HG03045 (cell line): ENCODE data around the gene SLC35F2.
"Not testable (repeated sequence)": the region's sequence is repeated elsewhere in the genome, so short reads cannot be mapped to it uniquely, and the experiment has no call there.

Experiments used
- ATAC-seq: cut with Tn5 transposase; IDR thresholded peaks from one replicate; pipeline ENCODE4 v1.9.1; 2021; ENCODE audit warnings: mild to moderate bottlenecking, moderate library complexity; ENCODE audit not compliant: unreplicated experiment

The SLC35F2 gene

DNA sequence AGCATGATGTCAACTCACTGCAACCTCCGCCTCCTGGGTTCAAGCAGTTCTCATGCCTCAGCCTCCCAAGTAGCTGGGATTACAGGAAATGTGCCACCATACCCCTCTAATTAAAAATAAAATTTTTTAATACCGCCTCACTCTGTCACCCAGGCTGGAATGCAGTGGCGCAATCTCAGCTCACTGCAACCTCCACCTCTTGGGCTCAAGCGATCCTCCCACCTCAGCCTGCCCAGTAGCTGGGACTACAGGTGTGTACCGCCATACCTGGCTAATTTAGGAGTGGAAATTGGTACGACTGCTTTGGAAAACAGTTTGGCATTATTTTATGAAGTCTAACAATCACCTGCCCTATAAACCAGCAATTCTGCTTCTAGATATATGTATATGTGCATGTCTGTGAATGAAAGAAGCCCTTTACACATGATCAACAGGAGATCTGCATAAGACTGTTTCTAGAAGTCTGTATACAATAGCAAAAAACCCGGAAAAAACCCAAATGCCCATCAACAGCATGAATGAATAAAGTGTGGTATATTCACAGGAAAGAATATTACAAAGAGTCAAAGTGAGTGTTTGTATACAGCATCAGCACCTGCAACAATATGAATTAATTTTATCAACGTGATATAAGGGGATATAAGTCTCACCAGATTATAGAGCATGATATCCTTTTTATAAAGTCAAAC, 16.0 kb downstream of the SLC35F2 start:
- no peak for ATAC-seq

DNA sequence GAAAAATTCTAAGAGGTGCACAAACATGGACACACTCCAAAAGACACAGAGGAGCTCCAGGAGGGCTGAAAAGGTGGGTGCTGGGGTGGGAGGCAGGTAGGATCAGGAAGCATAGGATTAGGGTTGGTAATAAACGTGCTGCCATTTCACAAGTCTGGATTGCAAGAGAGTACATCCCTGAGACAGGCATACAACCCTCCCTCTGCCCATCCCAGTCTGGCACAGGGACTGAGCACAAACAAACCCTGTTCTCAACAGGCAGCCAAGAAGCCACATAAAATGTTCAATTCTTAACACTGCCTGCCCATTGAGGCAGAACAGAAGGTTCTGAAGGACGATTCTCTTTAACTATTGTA, 18.5 kb downstream of the SLC35F2 start:
- no peak for ATAC-seq

DNA sequence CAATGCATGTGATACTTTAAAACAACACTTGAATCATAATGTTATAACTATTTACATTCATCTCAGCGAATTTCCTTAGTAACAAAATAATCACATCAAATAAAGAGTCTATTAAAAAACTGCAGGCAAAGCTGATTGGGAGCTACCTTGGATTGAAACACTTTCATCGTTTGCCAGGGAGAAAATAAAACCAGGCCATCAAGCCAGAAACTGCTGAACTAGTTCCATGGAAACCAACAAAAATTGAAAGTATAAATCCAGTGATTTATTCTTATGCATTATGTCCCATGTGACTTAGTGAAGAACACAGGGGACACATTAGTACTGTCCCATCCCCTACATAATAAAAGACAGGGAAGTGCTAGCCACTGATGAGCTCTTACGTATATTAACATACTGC, 21.7 kb downstream of the SLC35F2 start:
- no peak for ATAC-seq

DNA sequence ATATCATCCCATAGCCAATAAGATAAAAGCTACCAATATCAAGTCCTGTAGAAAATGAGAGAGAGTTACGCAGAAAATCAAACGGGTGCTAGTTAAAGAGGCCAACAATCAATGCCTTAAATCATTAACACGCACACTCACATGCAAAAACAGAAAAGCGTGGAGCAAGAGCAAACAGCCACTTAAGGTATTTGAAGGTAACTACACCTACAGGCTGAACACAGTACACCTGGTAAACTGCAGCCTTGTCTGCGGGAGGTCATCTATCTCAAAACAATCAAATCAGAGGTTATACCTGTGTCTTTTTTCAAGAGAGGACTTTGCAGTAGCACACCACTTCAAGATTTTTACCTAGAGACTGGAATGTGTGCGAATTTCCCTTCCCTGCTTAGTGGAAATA, 23.6 kb downstream of the SLC35F2 start:
- ATAC-seq: no peak

DNA sequence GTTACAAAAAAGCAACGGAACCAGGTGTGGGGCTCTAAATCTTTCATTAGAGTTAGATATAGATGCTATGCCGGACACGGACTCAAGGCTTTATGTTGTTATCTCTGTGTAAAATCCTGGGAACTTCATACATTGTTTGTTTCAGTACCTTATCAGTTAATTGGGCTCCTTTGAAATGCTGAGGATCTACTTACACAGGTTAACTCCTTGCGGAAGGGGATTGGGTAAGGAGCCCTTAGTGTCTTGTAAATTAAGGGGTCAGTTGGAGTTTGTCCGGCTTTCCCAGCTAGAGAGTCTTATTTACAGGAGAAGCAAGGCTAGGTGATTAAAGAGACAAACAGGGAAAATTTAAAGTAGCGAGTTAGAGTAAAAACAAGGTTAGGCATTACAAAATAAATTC, 24.7 kb downstream of the SLC35F2 start:
- not testable (repeated sequence) for ATAC-seq

DNA sequence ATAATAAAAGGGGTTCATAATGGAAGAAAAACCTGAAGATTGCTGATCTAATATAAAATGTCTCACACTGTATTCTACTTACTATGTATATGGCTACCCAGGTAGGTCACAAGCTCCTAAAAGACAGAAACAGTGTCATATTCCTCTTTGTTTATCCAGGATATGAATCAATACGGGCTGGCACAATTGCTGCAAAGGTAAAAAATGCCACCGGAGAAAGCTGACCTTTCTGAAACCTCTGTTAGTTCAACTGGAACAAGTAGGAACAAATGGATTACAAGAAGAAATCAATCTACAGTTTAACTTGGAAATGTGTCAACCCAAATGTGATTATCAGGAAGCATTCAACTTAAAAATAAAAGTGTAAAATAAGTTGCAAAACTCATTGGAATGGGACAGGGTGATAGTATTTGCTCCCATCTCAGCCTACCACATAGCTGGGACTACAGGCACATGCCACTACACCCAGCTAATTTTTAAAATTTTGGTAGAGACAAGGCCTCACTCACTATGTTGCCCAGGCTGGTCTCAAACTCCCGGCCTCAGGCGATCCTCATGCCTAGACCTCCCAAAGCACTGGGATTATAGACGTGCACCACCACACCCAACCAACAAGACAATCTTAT, 27.6 kb downstream of the SLC35F2 start:
- ATAC-seq: no peak

DNA sequence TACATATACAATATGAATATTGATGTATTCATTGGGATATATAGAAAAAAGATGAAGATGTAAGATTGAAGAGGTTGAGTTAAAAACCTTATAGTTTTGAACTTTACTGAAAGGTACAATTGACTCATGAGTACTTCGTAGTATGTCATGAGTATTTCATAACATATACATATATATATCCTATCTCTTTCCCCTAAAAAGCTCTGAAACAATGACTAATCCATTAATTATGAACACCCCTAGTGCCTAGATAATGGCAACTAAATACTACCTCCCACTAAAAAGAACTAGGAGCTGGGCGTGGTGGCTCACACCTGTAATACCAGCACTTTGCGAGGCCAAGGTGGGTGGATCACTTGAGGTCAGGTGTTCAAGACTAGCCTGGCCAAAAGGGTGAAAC, 31.5 kb downstream of the SLC35F2 start:
- ATAC-seq: no peak

DNA sequence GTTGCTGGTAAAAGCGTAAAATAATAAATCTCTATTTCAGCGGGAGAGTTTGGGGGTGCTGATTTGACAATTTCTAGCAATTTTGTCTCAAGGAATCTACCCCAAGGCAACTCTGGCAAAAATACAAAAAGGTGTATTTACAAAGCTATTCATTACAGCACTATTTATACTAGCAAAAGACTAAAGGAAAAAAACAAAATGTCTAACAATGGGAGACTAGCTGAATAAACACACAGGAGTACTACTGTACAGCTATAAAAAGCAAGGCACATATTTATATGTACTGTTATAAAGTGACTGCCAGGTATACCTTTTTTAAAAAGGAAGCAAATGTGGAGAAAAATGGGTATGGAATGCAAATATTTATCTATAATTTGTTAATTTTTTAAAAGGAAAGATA, 32.7 kb downstream of the SLC35F2 start:
- ATAC-seq: no peak

DNA sequence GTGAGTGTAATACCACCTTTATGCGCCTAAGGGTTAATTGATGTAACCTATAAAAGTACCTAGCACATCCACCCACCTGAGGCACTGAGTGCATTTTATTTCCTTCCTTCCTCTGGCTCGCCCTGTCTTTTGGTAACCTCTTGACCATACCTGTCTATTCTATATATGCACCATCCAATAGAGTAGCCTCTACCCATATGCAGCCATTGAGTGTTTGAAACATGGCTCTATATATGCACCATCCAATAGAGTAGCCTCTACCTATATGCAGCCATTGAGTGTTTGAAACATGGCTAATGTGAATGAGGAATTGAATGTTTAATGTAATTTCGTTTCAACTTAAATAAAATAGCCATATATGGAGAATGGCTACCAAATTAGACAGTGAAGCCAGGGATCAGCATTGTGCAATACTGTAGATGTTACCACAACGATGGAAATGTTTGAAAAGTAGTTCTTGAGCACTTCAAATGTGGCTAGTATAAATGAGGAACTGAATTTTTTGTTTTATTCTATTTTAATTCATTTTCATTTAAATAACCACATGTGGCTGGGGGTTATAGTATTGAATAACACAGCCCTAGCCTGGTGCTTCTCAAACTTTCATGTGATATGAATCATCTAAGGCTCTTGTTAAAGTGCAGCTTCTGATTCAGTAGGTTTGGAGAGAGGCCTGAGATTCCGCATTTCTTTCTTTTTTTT, 33.8 kb downstream of the SLC35F2 start:
- ATAC-seq: no peak

DNA sequence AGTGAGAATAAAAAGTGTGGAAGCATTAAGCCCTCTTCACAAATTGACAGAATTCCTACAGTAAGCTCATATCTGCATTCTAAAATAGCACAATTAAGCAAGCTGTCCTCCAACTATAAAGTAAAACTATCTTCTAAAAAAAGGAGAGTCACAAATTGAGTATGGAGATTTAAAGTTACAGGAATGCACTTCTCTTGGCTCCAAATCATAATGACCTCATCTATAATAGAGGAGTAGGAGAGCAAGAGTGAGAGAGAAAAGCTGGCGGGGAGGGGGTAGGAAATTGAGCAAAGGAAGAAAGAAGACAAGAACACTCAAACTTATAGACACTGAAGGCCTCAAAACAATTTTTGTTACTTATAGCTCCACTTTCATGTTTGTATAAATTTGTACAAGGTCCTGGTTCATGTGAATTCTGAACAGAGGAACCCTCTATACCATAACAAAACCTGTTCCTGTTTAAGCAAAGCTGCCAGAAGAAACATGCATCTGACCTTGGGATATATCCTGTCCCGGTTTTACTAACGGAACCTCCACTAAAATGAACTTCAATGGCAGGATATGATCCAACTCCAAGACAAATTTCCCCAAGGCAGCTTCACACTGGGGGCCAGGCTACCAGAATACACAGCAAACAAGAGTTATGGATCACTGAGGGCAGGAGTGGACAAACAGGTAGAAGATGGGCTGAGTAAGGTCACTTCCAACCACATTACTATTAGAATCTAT, 37.2 kb downstream of the SLC35F2 start:
- ATAC-seq: no peak

DNA sequence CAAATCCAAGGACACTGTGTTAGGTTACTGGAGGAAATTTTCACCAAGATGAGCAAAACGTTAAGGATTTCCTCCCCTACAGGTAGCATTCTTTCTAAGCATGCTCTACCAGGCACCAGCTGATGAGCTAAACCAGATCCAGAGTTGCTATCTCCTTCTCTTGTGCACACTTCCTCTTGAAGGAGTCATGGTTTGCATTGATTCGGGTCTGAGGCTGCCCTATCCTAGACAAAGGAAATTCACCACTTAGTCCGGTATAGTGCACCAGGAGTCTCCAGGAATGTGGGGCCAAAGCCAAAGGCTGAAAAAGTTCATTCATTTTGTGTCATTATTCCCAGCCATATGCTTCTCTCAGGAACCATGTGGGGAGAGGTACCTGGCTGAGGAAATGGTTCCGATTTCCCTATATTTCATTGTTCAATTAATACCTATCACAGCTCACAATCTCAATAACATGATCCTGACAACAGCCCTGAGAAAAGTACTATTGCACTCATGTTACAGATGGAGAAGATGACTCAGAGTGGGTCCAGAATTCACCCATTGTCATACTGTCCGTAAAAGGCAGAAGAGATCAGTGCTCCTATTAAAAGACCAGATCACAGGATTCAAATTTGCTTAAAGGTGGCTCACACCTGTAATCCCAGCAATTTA, 39.1 kb downstream of the SLC35F2 start:
- no peak for ATAC-seq

DNA sequence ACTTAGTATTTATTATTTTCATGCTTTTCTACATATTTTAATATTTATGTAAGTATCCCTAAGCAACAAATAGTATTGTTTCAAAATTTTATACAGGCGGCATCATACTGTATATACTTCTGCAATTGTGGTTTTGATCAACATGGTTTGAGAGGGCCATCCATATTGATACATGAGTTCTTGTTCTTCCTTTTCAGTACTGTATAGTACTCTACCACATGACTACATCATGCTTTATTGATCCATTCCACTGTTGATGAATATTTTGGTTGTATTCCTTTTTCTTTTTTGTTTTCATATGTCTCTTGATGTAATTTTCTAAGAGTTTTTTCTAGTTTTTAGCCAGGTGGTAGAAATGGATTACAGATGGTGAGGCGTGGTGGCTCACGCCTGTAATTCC, 40.1 kb downstream of the SLC35F2 start:
- ATAC-seq: no peak

DNA sequence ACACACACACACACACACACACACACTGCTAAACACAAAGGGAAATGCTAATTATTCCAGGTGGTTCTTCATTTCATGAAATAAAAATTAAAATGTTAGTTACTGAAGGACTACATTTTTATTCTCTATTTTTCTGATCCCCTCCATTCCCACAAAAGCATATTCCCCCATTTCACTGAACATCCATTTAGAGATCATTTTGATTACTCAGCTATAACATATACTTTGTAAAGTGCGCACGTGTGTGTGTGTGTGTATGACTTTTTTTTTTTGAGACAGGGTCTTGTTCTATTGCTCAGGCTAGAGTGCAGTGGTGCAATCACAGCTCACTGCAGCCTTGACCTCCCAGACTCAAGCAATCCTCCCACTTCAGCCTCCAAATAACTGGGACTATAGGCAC, 42.6 kb downstream of the SLC35F2 start:
- ATAC-seq: no peak

DNA sequence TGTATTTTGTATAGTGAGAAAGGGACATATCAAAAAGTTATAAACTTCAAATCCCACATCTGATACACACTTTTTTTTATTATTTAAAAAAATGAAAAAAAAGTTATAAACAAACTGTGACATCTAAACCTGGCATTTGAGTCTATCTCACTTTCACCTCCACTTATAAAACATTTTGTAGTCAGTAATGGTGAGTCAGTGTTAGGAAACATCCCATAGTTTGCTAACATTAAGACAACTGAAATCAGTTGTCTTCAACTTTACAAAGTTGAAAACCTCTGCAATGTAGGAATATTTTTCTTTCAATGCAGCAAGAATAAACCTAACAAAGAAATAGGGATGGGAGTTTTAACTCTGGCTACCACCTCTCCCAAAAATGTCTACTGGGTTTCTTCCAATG, 47.7 kb downstream of the SLC35F2 start:
- ATAC-seq: no peak

DNA sequence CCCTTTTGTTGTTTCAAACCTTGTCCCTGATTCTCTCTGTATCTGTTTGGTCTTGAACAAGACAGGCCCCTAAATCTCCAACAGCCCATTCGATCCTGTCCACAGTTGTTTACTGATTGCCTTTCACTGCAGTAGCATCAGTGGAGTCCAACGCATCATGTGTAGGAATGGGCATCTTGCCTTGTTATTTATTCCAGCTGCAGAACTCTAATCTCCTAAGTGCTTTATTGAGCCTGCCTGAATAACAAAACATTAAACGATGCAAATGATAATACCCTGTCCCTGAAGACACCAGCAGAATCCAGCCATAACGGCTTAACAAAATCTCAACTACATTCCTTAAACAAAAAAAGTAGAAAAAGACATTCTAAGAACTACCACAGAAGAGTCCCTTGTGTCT, 50.1 kb downstream of the SLC35F2 start:
- no peak for ATAC-seq

DNA sequence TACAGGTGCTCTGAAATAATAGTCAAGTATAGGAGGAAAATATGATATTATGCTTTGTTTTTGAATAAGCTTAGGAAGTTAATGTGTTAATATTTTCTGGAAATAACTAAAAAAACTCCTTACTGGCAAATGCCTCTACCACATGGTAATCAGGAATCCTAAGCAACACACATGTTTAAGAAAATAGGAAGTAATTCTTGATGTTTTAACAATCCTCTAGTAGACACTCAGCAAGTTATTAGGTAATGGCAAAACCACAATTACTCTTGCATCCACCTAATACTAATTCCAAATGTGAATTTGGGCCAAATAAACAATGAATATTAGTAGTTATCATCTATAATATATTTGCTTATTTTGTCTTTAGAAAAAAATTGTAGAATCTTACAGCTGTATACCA, 53.6 kb downstream of the SLC35F2 start:
- no peak for ATAC-seq

DNA sequence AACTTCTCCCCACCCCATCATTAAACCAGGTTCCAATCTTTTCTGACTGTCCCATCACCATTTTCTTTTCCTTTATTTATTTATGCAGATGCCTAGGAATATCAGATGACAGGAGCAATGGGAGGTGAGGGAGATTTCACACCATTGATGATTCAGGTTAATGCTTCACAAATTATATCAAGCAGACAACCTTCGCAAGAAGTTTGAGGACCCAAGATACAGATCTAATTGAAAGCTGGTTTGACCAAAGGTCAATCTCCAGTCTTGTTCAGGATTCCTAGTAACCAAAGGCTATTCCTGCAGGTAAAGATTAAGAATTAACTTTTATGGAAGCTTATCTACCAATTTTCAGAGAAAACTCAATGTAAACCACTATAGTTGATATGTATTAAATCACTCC, 54.4 kb downstream of the SLC35F2 start:
- no peak for ATAC-seq

DNA sequence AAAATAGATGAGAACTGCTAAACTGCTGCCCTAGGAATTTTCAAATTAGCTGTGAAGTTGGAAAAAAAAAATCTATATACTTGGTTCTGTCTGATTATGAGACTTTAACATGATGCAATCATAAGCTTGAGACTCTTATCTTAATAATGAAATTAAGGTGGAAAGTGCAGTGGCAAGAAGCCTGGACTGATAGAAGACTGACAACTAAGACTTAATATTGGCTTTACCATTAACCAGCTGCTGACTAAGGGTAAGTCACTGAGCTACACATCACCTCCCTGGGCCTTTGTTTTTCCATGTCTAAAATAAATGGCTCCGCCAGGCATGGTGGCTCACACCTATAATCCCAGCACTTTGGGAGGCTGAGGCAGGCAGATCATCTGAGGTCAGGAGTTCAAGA, 56.9 kb downstream of the SLC35F2 start:
- no peak for ATAC-seq

DNA sequence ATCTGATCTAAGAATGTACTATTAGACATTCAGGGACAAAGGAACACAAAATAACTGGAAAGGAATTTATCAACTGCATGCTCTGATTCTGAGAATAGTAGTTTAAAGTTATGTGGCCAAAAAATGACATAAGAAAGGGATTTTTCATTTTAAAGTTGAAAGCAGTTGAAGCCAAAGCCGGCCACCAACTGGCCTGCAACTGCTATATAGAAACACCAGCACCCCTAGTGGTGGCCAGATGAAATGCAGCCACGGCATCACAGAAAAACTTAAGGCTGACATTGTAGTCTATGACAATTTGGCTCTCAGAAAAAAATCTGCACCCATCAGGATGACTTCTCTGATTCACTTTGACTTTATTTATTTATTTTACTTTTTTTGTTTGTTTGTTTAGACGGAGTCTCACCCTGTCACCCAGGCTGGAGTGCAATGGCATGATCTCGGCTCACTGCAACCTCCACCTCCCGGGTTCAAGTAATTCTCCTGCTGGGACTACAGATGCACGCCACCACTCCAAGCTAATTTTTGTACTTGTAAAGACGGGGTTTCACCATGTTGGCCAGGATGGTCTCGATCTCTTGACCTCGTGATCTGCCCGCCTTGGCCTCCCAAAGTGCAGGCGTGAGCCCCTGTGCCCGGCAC, 59.2 kb downstream of the SLC35F2 start:
- ATAC-seq: peak; percentile 77

DNA sequence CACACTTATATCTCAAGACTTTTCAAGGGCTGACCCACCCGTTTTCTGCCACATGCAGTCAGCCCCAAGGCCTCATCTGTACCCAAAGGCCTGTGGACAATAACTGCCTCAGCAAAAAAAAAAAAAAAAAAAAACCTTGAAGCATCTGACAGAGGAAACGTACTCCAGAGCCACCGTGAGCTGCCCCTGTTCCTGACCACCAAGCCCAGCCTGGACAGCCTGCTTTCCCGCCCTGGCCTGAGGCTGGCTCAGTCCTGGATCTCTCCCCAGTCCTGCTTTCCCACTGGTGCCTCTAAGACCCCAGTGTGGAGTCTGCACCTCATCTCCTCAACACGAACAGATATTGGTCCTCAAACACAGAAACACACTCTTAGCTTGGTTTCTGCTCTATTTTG, 66.5 kb downstream of the SLC35F2 start:
- no peak for ATAC-seq
